ENCODE data around the gene NANOS3. TPM values are rescaled to one million over a fixed set of nuclear protein-coding genes. Genes with fewer than 3 reads are reported as not detected.

Gene NANOS3
- total RNA-seq, 1 experiment from 2014 or later: not detected

- Histone ChIP-seq H3K79me2 (ENCODE audit: insufficient read depth, low read length) (no peaks in the 10 kb centered on the region), H3K4me2 (ENCODE audit: low read length) (peak overlapping the region; percentile 87), H3K9ac (ENCODE audit: low read length) (peak overlapping the region; percentile 68), H3K36me3 (ENCODE audit: control insufficient read depth in 1 of 2, insufficient read depth in 2 of 2, low read length in 2 of 2) (no peaks in the 10 kb centered on the region), H3K9me2 (ENCODE audit: insufficient read depth) (no peaks in the 10 kb centered on the region), H3K27me3 (ENCODE audit: insufficient read depth, low read length) (no peaks in the 10 kb centered on the region), H4K20me1 (ENCODE audit: insufficient read depth) (no peaks in the 10 kb centered on the region), H3K27ac (ENCODE audit: low read depth, low read length) (no peak overlapping the region; the same call in 1 of the 2 replicates), H3K4me3 (replicated peaks in 1 of 2; ENCODE audit: low read depth in 1 of 2, low read length in 2 of 2) (peak overlapping the region; percentile 41 to 60), H3K9me3 (ENCODE audit: control insufficient read depth in 1 of 2, insufficient read depth in 1 of 2, low read depth in 1 of 2, low read length in 2 of 2) (no peaks in the 10 kb centered on the region), H3K4me1 (ENCODE audit: control insufficient read depth in 1 of 2, insufficient read depth in 2 of 2, low read length in 2 of 2) (peaks cover 13 to 29% of the 10 kb centered on the region in 2 experiments), H2AFZ (ENCODE audit: low read depth, low read length, poor library complexity, severe bottlenecking) (no peak overlapping the region)
- POLR2A ChIA-PET: no interaction called here
- CTCF ChIA-PET: no interaction called here
- intact Hi-C loops (cut with micrococcal nuclease): no loop called here
- RAD21 ChIA-PET (ENCODE audit: low non-redundant PET in 1 of 2, low total read pairs in 2 of 2, uncharacterized antibody in 2 of 2, unreplicated experiment in 2 of 2): no interaction called here
- no TSS peak for BruUV-seq (replicated peaks)
- DNase-seq (ENCODE audit: low read depth, low spot score) (no peak), ATAC-seq (no peak)
- TF ChIP-seq FOSL1 (IDR thresholded peaks at IDR 0.05; ENCODE audit: low read depth) (no peak), ZFX (IDR thresholded peaks at IDR 0.05) (0 out of 2 replicates have a peak, but pooled peaks have one; percentile 37), RAD21 (IDR thresholded peaks at IDR 0.05; ENCODE audit: low read depth) (no peak)
These were observed 11.1 kb upstream of the NANOS3 start for GRCh38 chr19:13865571-13866462.

DNA sequence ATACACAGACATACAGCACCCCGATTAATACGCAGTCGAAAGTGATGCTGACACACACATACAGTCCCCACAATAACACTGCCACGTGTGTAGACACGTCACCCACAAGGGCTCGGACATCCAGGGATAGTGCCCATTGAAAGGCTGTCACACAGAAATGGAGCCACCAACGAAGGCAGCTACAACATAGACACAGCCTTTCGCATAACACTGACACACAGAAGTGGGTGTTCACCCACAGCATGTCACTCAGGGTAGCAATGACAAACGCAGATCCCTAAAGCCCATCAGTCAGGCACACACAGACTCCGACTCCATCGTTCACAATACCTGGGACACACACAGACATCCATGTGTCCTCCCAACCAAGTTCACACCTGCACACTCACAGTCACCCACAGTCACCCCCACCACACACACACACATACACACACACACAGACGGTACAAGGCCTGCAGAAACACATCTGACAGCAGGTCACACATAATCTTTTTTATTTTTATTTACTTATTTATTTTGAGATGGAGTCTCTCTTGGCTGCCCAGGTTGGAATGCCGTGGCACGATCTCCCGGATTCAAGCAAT, 10.4 kb upstream of the NANOS3 start:
- no peaks in the 10 kb centered on the region for H3K9me2 ChIP-seq (ENCODE audit: insufficient read depth)
- no peak overlapping the region for H2AFZ ChIP-seq (ENCODE audit: low read depth, low read length, poor library complexity, severe bottlenecking)
- intact Hi-C loops (cut with micrococcal nuclease): no loop called here
- ChIA-PET RAD21 (ENCODE audit: low non-redundant PET in 1 of 2, low total read pairs in 2 of 2, uncharacterized antibody in 2 of 2, unreplicated experiment in 2 of 2) (no interaction called here), POLR2A (no interaction called here), CTCF (no interaction called here)
- DNase-seq (ENCODE audit: low read depth, low spot score) (no peak), ATAC-seq (no peak)
- BruUV-seq (replicated peaks): no TSS peak
- H3K9ac ChIP-seq (ENCODE audit: low read length): peak overlapping the region; percentile 68; the same call in 1 of the 2 replicates
- H3K4me3 ChIP-seq (replicated peaks in 1 of 2; ENCODE audit: low read depth in 1 of 2, low read length in 2 of 2): peak overlapping the region in 1 of 2 experiments; percentile 60; a peak in 3 of 4 replicates
- peaks cover 14 to 29% of the 10 kb centered on the region in 2 experiments for H3K4me1 ChIP-seq (ENCODE audit: control insufficient read depth in 1 of 2, insufficient read depth in 2 of 2, low read length in 2 of 2)
- TF ChIP-seq REST (IDR thresholded peaks at IDR 0.05; ENCODE audit: low read depth): no peak
- TF ChIP-seq EZH2phosphoT487 (IDR thresholded peaks at IDR 0.05; ENCODE audit: borderline replicate concordance): no peak
- no peak for TF ChIP-seq CTCF (IDR thresholded peaks at IDR 0.05 in 2 of 3, conservative IDR thresholded peaks at IDR 0.05 in 1 of 3; ENCODE audit: borderline replicate concordance in 1 of 3, insufficient read depth in 1 of 3, low read depth in 2 of 3, low read length in 2 of 3)
- no peak for TF ChIP-seq EGR1 (IDR thresholded peaks at IDR 0.05; ENCODE audit: low read depth)
- TF ChIP-seq ZBTB33 (IDR thresholded peaks at IDR 0.05; ENCODE audit: extremely low read depth, insufficient replicate concordance, low read length): no peak
- TF ChIP-seq RAD21 (IDR thresholded peaks at IDR 0.05; ENCODE audit: low read depth): no peak
- peak overlapping the region; percentile 87 for H3K4me2 ChIP-seq (ENCODE audit: low read length)
- H3K27me3 ChIP-seq (ENCODE audit: insufficient read depth, low read length): no peaks in the 10 kb centered on the region
- no peaks in the 10 kb centered on the region for H4K20me1 ChIP-seq (ENCODE audit: insufficient read depth)
- H3K79me2 ChIP-seq (ENCODE audit: insufficient read depth, low read length): no peaks in the 10 kb centered on the region
- no peak overlapping the region for H3K27ac ChIP-seq (ENCODE audit: low read depth, low read length)
- H3K36me3 ChIP-seq (ENCODE audit: control insufficient read depth in 1 of 2, insufficient read depth in 2 of 2, low read length in 2 of 2): no peaks in the 10 kb centered on the region
- no peaks in the 10 kb centered on the region for H3K9me3 ChIP-seq (ENCODE audit: control insufficient read depth in 1 of 2, insufficient read depth in 1 of 2, low read depth in 1 of 2, low read length in 2 of 2)
